Small intestine (tissue), 7 donors: Measurements from ENCODE around the gene B3GAT2. TPM values are rescaled to one million over a fixed set of nuclear protein-coding genes. Genes with fewer than 3 reads are reported as not detected.

Source experiments
- DNase-seq, 2 donors: peaks; one replicate each; pipeline versions ENCODE4 v3.0.0 to v3.0.0-alpha.2; 2013
- FAIRE-seq: peaks from 2 replicates; lab custom pipeline; 2012; peaks lifted over from hg19 to GRCh38; lab: Jason Lieb, UNC
- H3K27ac ChIP-seq, 3 donors: one replicate each; pipeline ENCODE4 v1.5.1; 2013; ENCODE audit warnings: low read length in 2 of 3, mild to moderate bottlenecking in 2 of 3, control low read depth in 1 of 3, inconsistent platforms in 1 of 3, low read depth in 1 of 3, moderate library complexity in 1 of 3
- H3K27me3 ChIP-seq, 3 donors: one replicate each; pipeline ENCODE4 v1.6.1; 2013; ENCODE audit warnings: low read length in 3 of 3, inconsistent platforms in 1 of 3; ENCODE audit not compliant: control insufficient read depth in 3 of 3, insufficient read depth in 3 of 3
- H3K36me3 ChIP-seq, 3 donors: one replicate each; pipeline ENCODE4 v1.6.1; 2013; ENCODE audit warnings: low read length in 3 of 3, inconsistent platforms in 1 of 3, low read depth in 1 of 3, mild to moderate bottlenecking in 1 of 3, moderate library complexity in 1 of 3; ENCODE audit not compliant: control insufficient read depth in 3 of 3, insufficient read depth in 2 of 3
- H3K4me1 ChIP-seq, 3 donors: one replicate each; pipeline ENCODE4 v1.6.1; 2013; ENCODE audit warnings: low read length in 2 of 3, inconsistent platforms in 1 of 3, low read depth in 1 of 3, mild to moderate bottlenecking in 1 of 3, moderate library complexity in 1 of 3; ENCODE audit not compliant: control insufficient read depth in 3 of 3, insufficient read depth in 2 of 3
- H3K4me3 ChIP-seq, 3 donors: one replicate each; pipeline ENCODE4 v1.5.1; 2013; ENCODE audit warnings: low read length in 3 of 3, control low read depth in 1 of 3, inconsistent platforms in 1 of 3, low read depth in 1 of 3, mild to moderate bottlenecking in 1 of 3, moderate library complexity in 1 of 3
- H3K9me3 ChIP-seq, 2 donors: one replicate each; pipeline ENCODE4 v1.6.1; 2013; ENCODE audit warnings: low read depth in 1 of 2, low read length in 1 of 2; ENCODE audit not compliant: control insufficient read depth in 2 of 2, insufficient read depth in 1 of 2
- WGBS, 3 donors: extraction: QIAGEN DNeasy Blood & Tissue Kit; methylation state at CpG; one replicate each; pipeline ENCODE4 v1.1.7; 2013; 5-methylcytosine and 5-hydroxymethylcytosine counted together
- polyA plus RNA-seq, 4 donors: library from polyadenylated mRNA; stranded (reverse) in 3 of 4; unstranded in 1 of 4; fragments of 200-250 nt in 3 of 4; fragments of 120-200 nt in 1 of 4; gene quantifications; one replicate each; pipeline versions ENCODE4 v1.2.1 to v1.2.3, GENCODE V29; 2013
- donor health status: healthy with polysubstance abuse.
- donor health status: control.
- donor health status: control.
- donor health status: Bipolar disorder and iron deficiency.
- donor health status: healthy.

B3GAT2 gene
- polyA plus RNA-seq, 4 donors = 0.12 to 1.8 (median 0.25) TPM

DNA sequence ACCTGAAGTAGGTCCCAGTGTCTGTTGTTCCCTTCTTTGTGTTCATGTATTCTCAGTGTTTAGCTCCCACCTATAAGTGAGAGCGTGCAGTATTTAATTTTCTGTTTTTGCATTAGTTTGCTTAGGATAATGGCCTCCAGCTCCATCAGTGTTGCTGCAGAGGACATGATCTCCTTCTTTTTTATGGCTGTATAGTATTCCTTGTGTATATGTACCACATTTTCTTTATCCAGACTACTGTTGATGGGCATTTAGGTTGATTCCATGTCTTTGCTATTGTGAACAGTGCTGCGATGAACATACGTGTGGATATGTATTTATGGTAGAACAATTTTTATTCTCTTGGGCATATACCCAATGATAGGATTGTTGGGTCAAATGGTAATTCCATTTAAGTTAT, 125.4 kb downstream of the B3GAT2 start:
- no peak overlapping the region for H3K27ac ChIP-seq
- WGBS, 3 donors = 98 to 99% (median 98%) methylated on average over 3 of the region's 3 CpGs
- no peak for FAIRE-seq
- no peaks in the 10 kb centered on the region for H3K9me3 ChIP-seq
- H3K36me3 ChIP-seq = peaks cover 0 to 3% (median 0%) of the 10 kb centered on the region in 3 donors
- H3K4me1 ChIP-seq = no peaks in the 10 kb centered on the region
- H3K27me3 ChIP-seq = no peaks in the 10 kb centered on the region
- DNase-seq = no peak
- H3K4me3 ChIP-seq = no peak overlapping the region

DNA sequence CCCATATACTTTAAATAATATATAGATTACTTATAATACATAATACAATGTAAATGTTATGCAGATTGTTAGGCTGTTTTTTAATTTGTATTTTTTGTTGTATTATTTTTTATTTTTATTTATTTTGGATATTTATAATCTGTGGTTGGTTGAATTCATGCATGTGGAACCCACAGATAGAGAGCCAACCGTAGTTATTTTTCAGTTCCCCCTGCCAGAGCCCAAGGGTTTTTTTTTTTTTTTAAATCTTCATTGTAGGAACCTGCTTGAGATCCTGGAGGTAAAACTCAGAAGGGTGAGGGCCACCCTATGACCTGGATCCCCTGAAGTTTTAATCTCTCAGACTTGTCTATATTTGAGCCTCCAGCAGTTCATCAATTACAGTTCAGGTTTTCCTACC, 133.2 kb downstream of the B3GAT2 start:
- no peaks in the 10 kb centered on the region for H3K9me3 ChIP-seq
- H3K27me3 ChIP-seq = no peaks in the 10 kb centered on the region
- FAIRE-seq = no peak
- 90 to 93% (median 91%) methylated on average over 1 of the region's 1 CpG for WGBS, 3 donors
- no peak overlapping the region for H3K27ac ChIP-seq
- H3K4me3 ChIP-seq = no peak overlapping the region
- DNase-seq = no peak
- peaks cover 0 to under 1% (median 0%) of the 10 kb centered on the region in 3 donors for H3K36me3 ChIP-seq
- H3K4me1 ChIP-seq = no peaks in the 10 kb centered on the region

DNA sequence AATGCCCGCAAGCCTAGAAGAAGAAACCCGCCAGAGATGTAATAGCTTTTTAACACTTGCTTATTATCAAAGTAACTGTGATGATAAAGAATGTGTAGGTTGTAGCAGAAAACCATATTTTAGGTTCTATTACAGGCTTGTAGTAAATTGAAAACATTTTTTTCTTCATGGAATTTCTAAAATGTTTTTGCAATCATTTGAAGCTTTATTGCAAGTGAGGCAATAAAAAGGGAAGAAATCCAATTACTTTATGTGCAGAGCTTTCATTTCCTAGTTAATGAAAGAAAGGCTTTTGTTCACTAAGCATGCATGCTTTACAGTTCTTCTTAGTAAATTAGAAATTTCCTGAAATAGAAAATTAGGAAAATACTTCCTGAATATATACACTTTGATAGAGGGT, 135.1 kb downstream of the B3GAT2 start:
- no peak for DNase-seq
- H3K36me3 ChIP-seq = no peaks in the 10 kb centered on the region
- no peaks in the 10 kb centered on the region for H3K27me3 ChIP-seq
- H3K27ac ChIP-seq = no peak overlapping the region
- H3K9me3 ChIP-seq = no peaks in the 10 kb centered on the region
- no peaks in the 10 kb centered on the region for H3K4me1 ChIP-seq
- no peak for FAIRE-seq
- no peak overlapping the region for H3K4me3 ChIP-seq
- WGBS, 3 donors = 99 to 100% (median 99%) methylated on average over 2 of the region's 2 CpGs

DNA sequence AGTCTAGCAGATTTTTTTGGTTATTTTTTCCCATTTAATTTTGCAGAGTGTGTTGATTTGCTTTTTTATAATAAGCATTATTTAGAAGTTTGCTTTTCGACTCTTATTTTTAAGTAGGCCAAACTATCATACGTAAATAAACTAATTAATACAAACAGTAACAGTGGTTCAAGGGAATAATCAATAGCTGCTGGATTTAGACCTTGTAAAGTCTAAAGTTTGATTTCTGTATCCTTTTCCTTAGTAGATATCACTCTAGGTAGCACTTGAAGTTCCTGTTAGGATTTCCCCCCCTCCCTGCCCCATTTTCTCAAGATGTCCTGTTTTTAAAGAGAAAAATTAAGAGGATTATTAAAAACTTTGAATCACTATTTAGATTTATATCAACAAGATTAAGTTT, 136.1 kb downstream of the B3GAT2 start:
- WGBS, 3 donors = 86 to 95% (median 90%) methylated on average over 2 of the region's 2 CpGs
- Histone ChIP-seq H3K27ac (no peak overlapping the region), H3K9me3 (no peaks in the 10 kb centered on the region), H3K27me3 (no peaks in the 10 kb centered on the region), H3K36me3 (no peaks in the 10 kb centered on the region), H3K4me1 (no peaks in the 10 kb centered on the region), H3K4me3 (no peak overlapping the region)
- FAIRE-seq = no peak
- DNase-seq = no peak

DNA sequence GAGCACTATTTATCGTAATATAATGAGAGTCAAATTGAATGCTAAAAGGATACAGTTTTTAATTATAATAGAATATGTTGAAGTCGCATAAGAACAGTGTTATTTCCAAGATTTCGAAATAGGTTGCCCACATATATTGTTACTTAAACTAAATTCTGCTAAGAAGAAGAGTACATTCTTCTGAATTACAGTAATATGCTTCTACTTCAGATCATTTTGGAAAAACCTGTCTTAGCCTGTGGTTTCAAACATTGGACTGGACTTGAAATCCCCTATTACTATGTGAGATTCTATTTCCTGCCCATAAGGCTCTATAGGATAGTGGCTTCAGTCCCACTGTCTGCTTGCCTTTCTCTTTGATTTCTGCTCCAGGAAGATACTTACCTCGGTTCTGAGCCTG, 137.2 kb downstream of the B3GAT2 start:
- 91 to 96% (median 93%) methylated on average over 4 of the region's 4 CpGs for WGBS, 3 donors
- H3K27me3 ChIP-seq = no peaks in the 10 kb centered on the region
- H3K4me1 ChIP-seq = no peaks in the 10 kb centered on the region
- no peak for FAIRE-seq
- no peaks in the 10 kb centered on the region for H3K9me3 ChIP-seq
- no peak for DNase-seq
- no peaks in the 10 kb centered on the region for H3K36me3 ChIP-seq
- no peak overlapping the region for H3K4me3 ChIP-seq
- H3K27ac ChIP-seq = no peak overlapping the region

DNA sequence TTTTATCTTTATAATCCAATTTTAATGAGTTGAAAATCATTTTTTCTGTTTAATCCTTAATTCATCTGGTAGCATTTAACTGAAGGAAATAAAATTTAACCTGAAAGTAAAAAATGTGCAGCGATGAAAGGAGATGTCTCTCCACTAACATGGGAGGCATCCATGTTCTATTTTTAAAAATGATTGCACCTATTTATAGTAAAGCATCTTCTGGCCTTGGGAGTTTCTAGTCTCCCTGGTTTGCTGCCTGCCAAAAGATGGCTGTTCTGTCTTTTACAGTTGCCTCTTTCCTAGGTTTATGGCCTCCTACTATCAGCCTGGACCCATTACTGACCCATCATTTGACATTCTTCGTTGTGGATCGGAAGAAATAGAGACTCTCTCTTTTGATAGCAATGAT, 143.0 kb downstream of the B3GAT2 start:
- DNase-seq = no peak
- H3K9me3 ChIP-seq = no peaks in the 10 kb centered on the region
- H3K27ac ChIP-seq = no peak overlapping the region
- H3K4me1 ChIP-seq = no peaks in the 10 kb centered on the region
- WGBS, 3 donors = 71 to 89% (median 81%) methylated on average over 3 of the region's 3 CpGs
- H3K27me3 ChIP-seq = no peaks in the 10 kb centered on the region
- no peak overlapping the region for H3K4me3 ChIP-seq
- no peak for FAIRE-seq
- peaks cover 0 to 6% (median 3%) of the 10 kb centered on the region in 3 donors for H3K36me3 ChIP-seq

DNA sequence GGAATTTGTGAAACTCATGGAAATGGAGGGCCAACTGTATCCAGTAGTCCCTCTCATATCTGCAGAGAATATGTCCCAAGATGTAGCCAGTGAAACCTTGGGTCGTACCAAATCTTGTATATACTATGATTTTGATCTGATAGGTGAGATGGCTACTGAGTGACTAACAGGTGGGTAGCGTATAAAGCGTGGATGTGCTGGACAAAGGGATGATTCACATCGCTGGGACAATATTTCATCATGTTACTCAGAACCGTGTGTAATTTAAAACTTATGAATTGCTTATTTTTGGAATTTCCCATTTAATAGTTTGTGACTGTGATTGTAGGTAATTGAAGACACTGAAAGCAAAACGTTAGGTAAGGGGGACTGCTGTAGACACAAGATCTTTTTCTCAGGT, 145.1 kb downstream of the B3GAT2 start:
- no peak overlapping the region for H3K4me3 ChIP-seq
- no peak for DNase-seq
- H3K27me3 ChIP-seq = no peaks in the 10 kb centered on the region
- H3K36me3 ChIP-seq = peaks cover 0 to 6% (median 4%) of the 10 kb centered on the region in 3 donors
- no peak for FAIRE-seq
- no peaks in the 10 kb centered on the region for H3K4me1 ChIP-seq
- 92 to 93% (median 92%) methylated on average over 6 of the region's 6 CpGs for WGBS, 3 donors
- no peaks in the 10 kb centered on the region for H3K9me3 ChIP-seq
- no peak overlapping the region for H3K27ac ChIP-seq
